ENCODE data around the gene ZDHHC11B.
"Not testable (repeated sequence)": the region's sequence is repeated elsewhere in the genome, so short reads cannot be mapped to it uniquely, and the experiment has no call there.

Gene ZDHHC11B

DNA sequence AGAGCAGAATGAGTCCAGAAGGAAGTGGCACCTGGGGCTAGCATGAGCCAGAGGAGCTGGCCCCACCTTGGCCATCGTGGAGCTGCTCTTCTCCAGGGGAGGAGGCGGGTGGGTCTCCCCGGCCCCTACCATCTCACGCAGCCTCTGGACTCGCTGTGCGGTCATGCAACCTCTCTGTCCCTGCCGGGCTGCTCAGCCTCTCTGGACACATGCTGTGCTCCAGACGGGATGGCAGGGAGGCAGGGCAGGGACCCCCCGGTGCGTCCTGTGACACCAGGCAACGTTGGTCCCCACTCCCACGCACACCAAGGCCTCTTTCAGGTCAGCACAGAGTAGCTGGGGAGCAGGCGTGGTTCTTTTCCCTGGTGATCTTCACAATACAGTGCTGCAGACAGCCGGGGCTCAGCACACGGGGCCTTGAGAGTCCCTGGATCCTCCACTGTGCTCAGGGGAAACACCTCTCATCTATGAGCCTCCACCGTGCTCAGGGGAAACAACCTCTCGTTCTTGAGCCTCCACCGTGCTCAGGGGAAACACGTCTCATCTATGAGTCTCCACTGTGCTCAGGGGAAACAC lies 30.9 kb downstream of the ZDHHC11B start:
- DNase-seq (ENCODE audit: low read depth): not testable (repeated sequence)

DNA sequence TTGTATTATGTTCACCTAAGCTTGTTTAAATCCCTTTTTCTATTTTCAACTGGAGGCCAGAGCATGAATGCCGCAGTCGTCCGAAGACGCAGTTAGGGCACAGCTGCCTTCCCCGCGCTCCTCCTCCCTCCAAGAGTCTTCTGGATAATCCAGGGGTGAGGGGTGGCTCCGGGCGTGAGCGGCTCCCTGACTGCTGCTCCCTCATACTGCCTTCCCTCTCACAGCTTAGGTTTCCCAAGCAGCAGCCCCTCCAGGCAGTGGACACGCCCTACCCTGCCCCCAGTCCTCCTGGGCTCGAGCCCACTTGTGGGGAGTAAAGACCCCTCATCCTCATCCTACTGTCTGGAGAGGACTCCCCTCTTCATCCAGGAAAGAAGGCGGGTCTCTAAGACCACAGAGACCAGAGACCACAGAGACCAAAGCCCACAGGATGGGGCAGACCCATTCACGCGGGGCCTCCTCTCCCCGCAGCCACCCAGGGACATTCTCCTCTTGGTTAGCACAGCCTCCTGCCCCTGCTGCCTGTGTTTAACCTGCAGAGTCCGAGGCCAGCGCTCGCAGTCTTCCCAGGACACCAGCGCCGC lies 31.9 kb downstream of the ZDHHC11B start:
- not testable (repeated sequence) for DNase-seq (ENCODE audit: low read depth)

DNA sequence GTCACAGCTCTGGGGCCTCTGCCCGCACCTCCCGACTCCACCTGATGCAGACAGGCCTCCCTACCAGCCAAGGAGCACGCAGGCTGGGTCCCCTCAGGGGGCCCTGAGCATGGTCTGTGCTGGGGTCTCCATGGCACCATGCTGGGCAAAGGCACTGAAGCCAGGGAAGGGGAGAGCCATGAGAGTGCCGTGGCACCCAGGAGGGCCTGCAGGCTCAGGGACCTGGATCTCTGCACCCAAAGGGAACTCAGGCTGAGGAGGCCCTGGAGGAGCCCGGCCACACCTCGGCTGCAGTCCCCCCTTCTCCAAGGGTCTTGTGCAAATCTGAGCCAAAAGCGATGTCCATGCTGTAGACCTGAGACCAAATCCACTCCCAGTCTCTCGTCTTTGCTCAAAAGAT lies 32.5 kb downstream of the ZDHHC11B start:
- not testable (repeated sequence) for DNase-seq (ENCODE audit: low read depth)

DNA sequence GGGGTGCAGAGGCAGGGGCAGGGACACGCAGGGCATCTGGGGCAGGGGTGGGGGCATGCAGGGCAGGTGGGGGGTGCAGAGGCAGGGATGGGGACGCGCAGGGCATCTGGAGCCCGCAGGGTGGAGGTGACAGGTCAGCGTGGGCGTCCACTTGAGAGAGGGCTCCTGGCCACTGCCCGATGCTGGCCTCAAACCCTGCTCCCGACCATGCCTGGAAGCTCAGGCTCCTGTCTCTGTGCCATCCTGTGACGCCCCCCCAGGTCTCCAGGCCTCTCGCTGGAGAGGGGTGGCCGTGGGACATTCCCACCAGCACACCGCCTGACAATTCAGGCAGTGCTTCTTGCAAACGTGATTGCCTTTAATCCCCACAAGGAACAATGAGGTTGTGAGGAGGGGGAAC lies 33.0 kb downstream of the ZDHHC11B start:
- DNase-seq (ENCODE audit: low read depth): no peak

DNA sequence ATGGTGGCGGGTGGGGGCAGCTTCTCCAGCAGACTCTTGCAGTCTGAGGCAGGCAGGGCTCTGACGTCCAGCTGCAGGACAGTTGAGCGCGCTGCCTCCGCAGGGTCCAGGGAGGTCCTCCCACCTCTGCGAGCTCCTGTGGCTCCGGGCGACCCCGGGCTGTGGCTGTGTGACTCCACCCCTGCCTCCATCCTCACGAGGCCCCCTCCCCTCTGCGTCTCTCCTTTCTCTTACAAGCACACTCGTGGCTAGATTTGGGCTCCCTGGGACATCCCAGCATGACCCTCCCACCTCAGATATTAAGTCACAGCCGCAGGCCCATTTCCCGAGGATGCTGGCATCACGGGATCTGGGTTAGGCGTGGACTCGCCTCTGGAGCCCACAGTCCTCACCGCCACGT lies 34.3 kb downstream of the ZDHHC11B start:
- DNase-seq (ENCODE audit: low read depth): not testable (repeated sequence)

DNA sequence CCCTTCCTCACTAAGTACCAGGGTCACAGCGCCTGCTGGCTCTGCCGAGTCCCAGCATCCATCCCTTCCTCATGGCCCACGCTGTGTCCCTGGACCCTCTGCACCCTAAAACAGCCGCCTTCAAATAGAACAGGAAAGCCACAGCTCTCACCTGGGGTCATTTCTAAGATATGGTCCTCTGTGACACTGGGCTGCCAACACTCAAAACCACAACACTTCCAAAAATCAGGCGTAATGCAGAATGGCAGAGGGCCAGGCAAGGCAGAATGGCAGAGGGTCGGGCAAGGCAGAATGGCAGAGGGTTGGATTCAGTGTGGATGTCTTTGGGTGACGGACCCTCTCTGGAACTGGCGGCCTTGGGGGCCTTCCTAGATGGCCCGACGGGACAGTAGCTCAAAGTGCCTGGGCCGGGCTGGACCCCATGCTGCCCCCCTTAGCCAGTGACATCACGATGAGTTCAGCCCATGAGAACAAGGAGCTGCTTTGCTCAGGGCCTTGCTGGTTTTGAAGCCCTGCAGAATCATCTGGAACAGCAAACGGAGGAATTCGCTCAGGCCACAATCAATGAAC lies 35.3 kb downstream of the ZDHHC11B start:
- DNase-seq (ENCODE audit: low read depth): no peak

DNA sequence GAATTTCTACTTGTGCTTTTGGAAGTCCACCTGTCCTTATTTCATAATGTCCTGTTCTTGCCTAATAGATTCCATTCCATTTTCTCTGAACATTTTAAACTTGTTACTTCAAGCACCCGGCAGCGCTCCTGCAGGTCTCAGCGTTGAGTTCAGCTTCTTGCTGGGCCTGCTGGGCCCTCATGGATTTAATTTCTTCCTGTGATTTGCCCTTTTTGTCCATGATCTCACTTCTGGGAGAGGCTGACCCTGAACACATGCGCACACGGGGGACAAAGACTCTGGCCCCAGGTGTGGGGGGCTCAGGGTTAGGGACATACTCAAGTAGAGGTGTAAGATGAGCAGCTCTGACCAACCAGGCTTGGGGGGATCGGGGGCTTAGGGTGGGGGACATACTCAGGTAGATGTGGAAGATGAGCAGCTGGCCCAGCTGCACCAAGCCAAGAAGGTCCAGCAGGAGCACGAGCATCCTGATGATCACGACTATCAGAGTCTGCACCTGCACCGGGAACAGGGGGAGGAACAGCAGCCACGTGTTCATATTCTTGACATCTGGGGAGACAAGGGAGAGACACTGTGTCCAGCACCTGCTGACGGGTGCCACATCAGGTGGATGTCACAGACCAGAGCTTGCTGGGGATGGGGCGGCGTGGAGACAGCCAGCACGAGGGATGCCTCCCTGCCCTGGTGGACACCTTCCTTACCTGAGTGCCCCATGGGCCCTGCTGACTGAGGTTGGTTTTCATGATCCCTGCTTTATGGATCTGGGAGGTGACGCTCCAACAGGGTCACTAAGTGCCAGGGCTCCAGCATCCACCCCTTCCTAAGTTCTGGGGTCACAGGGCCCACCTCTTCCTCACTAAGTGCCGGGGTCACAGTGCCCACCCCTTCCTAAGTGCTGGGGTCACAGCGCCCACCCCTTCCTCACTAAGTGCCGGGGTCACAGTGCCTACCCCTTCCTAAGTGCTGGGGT lies 36.2 kb downstream of the ZDHHC11B start:
- DNase-seq (ENCODE audit: low read depth): not testable (repeated sequence)

DNA sequence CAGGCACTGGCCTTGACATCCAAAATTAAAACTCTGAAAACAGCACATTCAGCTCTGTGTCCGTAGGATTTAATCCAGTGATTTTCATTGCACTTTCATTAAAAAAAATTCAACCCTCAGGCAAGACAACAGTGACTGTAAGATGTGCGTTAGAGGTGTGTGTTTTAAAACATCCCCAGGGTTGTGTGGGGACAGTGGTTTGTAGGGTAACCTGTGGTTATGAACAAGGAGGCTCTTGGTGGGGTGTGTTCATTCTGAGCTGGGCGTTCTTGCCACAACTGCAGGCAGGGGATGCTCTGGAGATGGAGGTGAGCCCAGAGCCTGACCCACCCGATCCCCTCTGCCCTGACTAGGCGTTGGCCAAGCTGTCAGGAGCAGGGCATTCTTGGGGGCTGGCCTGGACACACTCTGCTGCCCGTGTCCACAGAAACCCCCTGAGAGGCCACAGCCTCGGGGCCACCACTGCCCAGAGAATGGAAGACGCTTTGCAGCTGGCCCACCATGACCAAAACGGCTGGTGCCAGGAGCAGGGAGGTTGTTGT lies 37.2 kb downstream of the ZDHHC11B start:
- DNase-seq (ENCODE audit: low read depth): not testable (repeated sequence)

DNA sequence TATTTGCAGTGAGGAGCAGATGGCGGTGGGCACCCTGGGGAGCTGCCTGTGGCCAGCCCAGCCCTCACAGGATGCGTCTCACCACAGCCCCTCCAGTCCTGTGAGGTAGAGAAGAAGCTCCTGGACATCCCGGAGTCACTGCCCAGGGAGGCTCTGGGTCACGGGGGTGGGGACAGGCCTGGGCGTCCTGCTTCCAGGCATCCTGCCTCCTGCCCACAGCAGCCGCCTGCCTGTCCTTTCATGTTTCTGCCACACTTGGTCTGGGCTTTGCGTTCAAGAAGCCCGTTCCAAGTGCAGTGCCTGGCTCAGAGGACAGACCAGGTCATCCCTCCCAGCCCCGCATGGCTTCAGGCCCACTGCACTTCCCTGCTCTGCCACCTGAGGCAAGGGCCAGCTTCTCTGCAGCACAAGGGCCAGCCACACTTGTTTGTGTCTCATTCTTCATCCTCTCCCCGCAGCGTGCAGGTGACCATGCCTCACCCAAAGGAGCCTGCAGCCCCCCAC lies 38.2 kb downstream of the ZDHHC11B start:
- no peak for DNase-seq (ENCODE audit: low read depth)

DNA sequence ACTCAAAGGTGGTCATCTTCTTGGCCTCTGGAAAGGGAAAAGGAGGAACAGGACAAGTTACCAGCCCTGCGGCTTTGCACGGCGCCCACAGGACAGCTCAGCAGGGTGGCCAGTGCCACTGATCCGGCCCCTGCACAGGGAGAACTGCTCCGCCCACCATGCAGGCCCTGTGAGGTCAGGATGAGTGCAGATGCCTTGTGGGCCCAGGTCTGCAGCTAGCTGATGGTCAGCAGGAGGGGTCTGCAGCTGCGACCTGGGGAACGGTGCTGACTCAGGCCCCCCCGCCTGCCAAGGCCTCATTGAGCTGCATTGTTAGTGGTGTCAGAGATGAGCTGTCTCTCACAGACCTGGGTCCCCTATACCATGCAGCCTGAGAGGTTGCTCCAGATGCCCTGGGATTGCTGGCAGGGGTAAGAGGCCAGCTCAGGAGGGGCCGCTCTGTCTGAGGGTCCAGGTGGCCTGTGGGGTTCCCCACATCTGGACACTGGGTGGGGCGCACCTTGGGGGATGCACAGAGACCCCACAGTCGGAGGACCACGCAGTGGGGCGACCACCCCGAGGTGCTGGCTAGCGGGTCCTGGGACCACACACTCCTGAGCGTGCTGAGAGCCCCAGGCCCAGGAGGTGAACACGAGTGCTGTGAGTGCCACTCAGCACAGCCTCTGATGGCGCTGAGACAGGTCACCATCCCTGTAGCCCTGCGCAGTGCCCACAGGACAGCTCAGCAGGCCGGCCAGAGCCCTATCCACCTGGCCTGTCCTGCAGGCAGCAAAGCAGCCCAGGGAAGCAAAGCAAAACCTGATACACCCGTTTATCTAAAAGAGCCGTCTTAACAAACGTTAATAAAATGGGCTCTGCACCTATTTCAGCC lies 39.0 kb downstream of the ZDHHC11B start:
- DNase-seq (ENCODE audit: low read depth): not testable (repeated sequence)

DNA sequence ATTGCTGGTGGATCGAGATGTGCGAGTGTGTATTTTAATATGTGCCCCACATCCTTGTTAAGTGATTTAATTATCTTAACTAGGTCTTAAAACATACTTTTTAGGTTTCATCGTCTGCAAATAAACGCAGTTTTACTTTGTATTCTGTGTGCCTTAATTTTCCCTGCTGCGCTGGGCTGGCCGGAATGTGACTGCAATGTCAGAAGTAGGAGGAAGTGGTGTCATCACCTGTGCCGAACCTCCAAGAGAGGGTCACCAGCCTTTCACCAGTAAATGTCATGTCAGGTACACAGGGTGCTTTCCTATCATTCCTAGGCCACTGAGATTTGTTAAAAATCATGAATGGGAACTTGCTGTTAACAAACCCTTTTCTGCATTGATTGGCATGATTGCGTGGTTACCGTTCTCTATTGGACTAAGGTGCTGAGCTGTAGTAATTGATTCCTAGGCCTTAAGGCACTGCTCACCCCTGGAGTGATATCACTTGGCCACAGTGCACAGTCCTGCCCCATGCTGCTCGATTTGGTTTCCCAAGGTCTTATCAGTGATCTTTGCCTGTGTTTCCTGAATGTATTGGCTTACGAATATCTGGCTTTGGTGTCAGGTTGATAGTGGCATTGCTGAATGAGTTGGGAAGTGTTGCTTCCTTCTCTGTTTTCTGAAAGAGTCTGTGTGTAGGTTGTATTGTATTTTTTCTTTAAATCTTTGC lies 40.7 kb downstream of the ZDHHC11B start:
- not testable (repeated sequence) for DNase-seq (ENCODE audit: low read depth)

DNA sequence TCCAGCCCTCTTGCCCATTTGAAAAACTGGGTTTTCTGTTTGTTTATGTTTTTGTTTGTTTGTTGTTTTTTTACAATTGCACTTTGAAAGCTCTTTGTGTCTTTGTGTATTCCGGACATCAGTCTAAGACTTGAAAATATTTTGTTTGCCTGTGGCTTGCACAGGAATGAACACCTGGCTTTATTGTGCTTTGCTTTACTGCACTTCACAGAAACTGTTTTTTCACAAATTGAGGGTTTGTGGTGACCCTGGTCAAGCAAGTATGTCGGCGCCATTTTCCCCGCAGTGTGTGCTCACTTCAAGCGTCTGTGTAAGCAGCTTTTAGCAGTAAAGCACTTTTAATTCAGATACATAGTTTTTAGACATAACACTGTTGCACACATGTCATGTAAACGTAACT lies 42.3 kb downstream of the ZDHHC11B start:
- DNase-seq (ENCODE audit: low read depth): not testable (repeated sequence)

DNA sequence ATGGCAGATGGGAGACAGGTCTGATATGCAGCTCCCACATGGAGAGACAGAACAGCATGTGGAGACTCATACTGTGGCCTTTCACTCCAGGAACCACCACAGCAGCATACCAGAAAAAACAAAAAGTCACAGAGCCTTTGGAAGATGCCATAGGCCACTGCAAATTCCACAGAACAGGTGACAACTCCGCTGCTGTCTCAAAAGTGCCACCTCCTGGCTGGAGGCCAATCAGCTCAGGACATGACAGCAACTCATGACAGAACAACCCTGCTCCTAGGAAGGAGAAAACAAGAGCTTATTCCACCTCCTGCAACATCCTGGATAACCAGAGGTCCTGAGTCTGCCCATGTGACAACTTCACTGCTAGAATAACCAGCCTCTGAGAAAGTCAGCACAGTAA lies 50.4 kb downstream of the ZDHHC11B start:
- DNase-seq (ENCODE audit: low read depth): not testable (repeated sequence)

DNA sequence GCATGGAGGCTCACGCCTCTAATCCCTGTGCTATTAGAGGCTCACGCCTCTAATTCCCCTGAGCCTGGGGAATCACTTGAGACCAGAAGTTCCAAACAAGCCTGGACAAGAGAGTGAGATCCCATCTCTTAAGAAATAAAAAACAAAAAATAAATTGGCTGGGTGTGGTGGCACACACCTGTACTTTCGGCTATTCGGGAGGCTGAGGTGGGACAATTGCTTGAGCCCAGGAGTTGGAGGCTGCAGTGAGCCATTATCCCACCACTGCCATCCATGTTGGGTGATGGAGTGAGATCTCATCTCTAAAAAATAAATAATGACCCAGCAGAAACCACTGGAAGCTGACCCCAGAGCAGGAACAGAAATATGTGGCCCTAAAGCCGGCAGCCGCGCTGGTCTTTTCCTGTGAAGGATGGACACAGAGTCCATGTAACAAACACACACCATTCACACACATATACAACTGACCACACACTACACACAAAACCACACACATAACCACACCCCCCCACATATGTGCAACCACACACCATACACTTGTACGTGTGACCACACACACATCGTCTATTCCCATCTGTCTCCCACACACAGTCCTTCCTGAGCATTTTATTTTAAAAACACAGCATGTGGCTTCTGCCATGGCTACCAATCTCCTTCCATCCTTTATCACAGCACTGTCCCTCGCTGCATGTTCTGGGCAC lies 51.6 kb downstream of the ZDHHC11B start:
- DNase-seq (ENCODE audit: low read depth): not testable (repeated sequence)

DNA sequence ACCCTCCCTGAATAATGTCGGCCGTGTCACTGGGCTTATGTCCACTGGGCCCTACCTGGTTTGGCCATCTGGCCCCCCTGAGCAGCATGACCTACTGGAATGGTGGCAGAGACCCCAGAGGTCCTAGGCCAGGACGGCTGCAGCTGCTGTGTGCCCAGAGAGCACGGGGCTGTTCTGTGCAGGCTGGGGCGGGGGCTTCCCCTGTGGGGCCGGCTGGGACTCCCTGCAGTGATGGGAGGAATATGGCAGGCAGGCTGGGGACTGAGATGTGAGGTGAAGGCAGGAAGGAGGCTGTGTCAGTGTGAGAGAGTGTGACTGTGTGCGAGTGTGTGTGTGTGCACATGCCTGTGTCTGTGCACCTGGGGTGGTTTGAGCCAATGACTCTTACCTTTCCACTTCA lies 55.3 kb downstream of the ZDHHC11B start:
- DNase-seq (ENCODE audit: low read depth): not testable (repeated sequence)

DNA sequence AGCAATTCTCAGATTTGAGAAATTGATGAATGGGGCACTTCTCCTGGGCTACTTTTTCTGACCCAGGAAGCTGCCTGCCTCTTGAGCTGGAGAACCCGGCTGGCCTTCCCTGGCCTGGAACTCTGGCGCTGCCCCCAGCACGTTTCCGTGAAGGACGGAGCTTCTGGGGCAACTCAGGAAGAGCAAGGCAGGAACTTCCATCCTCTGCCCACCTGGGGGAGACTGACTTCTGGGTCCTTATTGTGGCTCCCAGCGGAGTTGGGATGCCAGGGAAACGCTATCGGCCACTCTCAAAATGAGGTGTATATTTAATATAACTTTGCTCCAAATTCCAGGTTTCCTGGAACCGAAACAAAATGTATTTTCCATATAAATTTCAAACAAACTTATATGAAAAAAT lies 57.4 kb downstream of the ZDHHC11B start:
- DNase-seq (ENCODE audit: low read depth): not testable (repeated sequence)

DNA sequence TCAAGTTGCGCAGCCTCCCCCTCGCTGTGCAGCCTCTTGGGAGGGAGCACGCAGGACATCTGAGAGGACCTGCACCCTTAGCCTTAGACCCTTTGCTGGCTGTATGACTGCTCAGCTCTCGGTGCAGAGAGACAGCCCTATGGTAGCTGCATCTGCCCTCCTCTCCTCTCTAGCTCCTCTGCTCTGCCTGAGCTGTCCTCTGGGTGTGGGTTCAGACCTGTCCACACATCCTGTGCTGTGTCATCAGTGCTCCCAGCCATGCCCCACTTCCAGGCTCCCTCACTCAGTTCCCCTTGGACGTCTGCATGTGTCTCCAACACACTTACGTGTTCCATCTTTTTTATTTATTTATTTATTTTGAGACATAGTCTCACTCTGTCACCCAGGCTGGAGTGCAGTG lies 60.7 kb downstream of the ZDHHC11B start:
- not testable (repeated sequence) for DNase-seq (ENCODE audit: low read depth)

DNA sequence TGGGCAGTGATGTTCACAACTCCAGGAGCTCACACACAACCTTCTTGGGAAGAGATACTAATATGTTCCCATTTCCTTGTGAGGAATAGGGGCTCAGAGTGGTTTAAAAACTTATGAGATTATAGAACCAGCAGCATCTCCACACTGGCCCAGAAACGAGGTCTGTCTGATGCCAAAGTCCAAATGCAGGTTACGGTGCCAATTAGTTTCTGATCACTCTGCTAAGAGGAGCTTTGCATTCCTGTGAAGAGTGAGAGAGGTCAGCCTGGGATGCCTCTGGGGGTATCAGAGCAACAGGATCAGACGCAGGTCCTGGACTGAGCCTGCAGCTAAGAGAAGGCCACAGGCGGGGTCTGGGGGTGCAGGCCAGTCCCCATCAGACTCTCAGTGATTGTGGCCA lies 61.2 kb downstream of the ZDHHC11B start:
- DNase-seq (ENCODE audit: low read depth): not testable (repeated sequence)

DNA sequence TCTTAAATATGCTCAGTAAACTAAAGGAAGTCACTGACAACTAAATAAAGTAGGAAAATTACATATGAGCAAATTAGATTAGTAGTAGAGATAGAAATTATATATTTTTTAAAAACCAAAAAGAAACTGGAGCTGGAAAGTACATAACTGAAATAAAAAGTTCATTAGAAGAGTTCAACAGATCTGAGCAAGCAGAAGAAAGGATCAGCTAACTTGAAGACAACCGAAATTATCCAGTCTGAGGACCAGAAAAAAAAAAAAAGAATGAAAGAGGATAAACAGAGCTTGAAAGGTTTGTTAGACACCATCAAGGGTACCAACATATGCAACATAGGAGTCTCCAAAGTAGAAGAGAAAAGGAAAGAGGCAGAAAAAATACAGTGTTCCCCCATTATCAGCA lies 65.2 kb downstream of the ZDHHC11B start:
- DNase-seq (ENCODE audit: low read depth): not testable (repeated sequence)

DNA sequence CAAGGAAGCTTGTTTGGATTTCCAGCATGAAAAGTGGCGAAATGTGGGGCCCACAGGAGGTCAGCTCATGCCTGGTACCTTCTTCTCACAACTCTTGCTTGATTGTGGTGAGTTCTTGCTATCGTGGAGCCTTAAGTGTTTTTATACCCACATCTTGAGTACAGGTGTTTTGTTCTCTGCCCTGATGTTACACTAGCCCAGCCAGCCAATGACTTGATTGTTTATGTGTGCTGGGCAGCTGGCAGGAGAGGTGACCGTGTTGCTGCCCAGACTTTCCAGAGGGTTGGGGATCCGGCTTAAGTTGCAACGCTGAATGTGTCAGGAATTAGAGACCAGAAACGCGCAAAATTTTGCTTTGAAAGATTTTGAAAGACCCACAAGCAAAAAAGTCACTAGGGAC lies 67.4 kb downstream of the ZDHHC11B start:
- no peak for DNase-seq (ENCODE audit: low read depth)

Measured in stimulated activated CD8-positive, alpha-beta memory T cell treated with anti-CD3 and anti-CD28 coated beads, Interleukin-4, amount 100 ng/mL, for 24 hours (primary cell).